Retina (tissue), 1 donor: Measurements from ENCODE around the gene ARHGAP26.
"Not testable (repeated sequence)": the region's sequence is repeated elsewhere in the genome, so short reads cannot be mapped to it uniquely, and the experiment has no call there.

ENCODE experiments used
- DNase-seq: peaks from one replicate; pipeline ENCODE4 v3.0.0-alpha.2; 2016

ARHGAP26 gene

DNA sequence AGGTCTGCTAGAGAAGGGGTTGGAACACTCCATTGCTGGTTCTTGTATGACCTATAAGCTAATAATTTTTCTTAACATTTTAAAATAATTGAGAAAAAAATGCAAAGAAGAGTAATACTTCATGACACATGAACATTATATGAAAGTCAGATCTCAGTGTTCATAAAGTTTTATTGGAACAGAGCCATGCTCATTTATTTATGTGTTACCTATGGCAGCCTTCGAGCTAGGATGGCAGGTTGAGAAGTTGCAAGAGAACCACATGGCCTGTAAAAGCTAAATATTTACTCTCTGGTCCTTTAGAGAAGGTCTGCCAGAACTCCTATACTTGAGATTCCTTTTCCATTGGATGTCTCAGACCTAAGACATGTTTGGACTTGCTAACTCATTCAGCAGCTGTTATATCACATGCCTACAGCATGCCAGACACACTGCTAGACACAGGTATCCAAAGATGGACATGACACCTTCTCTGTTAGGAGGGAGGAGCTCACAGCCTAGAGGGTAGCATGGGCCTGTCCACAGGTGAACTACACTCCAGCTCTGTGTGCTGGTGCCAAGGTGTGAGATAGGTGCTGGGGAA, 304.3 kb downstream of the ARHGAP26 start:
- DNase-seq, result no peak

DNA sequence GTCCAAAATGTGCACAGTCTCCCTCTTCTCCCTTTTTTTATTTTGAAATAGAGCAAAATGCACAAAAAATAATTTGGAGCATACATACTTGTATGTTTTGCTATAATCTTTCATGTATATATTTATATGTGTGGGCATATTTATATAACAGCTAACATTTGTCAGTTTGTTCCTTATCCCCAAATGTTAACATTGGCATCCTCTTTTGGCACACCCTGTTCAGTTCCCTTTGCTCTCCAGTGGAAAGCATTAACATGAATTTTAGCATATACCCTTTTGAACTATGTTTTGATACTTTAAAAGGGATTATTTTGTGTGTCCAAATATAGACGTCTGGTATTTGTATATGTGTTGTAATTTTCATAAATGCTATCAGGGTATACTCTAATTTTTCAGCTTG, 306.2 kb downstream of the ARHGAP26 start:
- DNase-seq, result no peak

GRCh38 chr5:143077453-143078103, 307.4 kb downstream of the ARHGAP26 start:
- no peak for DNase-seq

DNA sequence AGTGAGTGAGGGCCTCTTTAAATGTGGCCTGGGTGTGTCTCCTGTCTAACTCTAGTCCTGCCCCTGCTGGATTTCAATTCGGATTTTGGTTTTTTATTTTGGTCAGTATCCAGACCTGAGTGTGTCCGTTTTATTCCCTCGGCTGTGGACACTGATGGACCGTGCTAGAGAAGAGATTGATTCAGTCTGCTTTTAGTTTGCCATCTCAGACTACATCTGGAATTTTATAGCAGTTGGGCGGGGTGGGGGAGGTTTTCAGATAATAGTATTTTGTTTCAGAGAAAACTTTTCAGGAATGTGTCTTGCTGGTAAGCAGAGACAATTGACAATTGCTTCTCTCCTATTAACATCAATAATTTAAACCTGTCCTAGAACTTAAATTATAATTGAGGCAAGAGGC, 308.1 kb downstream of the ARHGAP26 start:
- no peak for DNase-seq

DNA sequence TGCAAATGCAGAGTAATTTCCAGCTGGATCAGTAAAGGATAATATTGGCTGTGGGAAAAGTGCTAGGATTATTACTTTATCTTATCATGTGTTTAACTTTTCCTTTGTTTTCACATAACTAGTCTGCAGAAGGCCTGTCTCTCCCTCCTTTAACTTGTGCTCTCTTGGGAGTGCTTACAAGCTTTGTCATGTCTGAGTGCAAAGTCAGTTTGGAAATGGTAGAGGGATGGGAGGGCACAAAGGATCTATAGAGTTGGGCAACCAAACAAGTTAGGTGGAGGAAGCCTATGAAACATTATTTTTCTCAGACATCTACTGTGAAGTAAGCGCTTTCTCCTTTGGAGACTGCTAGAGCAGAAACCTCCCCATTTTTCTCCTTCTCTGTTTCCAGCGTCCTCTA, 308.8 kb downstream of the ARHGAP26 start:
- no peak for DNase-seq

DNA sequence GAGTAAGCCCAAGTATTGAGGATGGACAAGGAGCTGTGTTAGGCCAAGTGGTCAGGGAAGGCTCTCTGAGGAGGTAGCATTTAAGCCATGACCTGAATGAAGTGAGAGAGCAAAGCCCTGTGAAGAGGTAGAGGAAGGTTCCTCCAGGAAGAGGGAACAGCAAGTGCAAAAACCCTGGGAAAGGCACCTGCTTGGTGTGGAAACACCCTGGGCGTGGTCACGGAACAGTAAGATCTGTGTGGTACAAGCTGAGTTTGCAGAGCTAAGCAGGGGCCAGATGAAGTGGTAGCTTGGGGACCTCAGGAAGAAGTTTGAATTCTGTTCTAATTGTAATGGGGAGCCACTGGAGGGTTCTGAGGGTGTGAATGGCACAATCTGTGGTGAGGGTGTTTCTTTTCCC, 310.2 kb downstream of the ARHGAP26 start:
- DNase-seq, result no peak

DNA sequence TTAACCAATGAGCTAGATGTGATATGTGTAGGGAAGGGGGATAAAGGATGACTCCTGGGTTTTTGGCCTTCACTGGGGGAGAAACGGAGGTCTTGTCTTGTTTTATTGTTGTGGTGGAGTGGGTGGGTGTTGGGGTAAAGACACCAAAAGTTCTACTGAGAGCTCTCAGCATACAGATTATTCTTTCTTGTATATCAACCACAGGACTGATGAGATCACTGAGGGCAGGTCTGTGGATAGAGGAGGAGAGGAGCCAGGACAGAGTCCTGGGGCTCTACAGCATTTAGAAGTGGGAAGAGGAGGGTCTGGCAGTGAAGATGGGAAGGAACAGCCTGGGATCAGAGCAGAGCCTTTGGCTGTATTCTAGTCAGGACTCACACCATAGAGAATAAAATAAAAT, 310.8 kb downstream of the ARHGAP26 start:
- DNase-seq, result no peak

GRCh38 chr5:143083006-143083405, 312.8 kb downstream of the ARHGAP26 start:
- DNase-seq, result no peak

GRCh38 chr5:143084407-143084806, 314.2 kb downstream of the ARHGAP26 start:
- no peak for DNase-seq

GRCh38 chr5:143085319-143085917, 315.2 kb downstream of the ARHGAP26 start:
- DNase-seq, result no peak

- no peak for DNase-seq
Measured at GRCh38 chr5:143086546-143086907, 316.4 kb downstream of the ARHGAP26 start.

- no peak for DNase-seq
Measured at GRCh38 chr5:143086908-143087637, 316.9 kb downstream of the ARHGAP26 start.

DNA sequence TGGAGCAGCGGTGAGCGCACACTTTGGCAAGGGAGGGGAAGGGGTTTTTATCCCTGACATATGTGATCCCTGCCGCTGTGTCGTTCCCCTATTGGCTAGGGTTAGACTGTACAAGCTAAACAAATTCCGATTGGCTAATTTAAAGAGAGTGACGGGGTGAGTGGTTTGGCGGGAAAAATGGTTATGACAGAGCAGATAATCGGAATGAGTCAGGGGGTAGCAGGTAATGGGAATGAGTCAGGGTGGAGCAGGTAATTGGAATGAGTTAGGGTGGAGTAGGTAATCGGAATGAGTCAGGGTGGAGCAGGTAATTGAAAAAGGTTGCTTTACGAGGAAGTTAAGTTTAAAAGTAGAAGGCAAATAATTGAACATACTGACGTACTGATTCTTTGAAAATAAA, 318.5 kb downstream of the ARHGAP26 start:
- not testable (repeated sequence) for DNase-seq

- DNase-seq, result not testable (repeated sequence)
Measured at GRCh38 chr5:143090044-143090443, 319.9 kb downstream of the ARHGAP26 start.

DNA sequence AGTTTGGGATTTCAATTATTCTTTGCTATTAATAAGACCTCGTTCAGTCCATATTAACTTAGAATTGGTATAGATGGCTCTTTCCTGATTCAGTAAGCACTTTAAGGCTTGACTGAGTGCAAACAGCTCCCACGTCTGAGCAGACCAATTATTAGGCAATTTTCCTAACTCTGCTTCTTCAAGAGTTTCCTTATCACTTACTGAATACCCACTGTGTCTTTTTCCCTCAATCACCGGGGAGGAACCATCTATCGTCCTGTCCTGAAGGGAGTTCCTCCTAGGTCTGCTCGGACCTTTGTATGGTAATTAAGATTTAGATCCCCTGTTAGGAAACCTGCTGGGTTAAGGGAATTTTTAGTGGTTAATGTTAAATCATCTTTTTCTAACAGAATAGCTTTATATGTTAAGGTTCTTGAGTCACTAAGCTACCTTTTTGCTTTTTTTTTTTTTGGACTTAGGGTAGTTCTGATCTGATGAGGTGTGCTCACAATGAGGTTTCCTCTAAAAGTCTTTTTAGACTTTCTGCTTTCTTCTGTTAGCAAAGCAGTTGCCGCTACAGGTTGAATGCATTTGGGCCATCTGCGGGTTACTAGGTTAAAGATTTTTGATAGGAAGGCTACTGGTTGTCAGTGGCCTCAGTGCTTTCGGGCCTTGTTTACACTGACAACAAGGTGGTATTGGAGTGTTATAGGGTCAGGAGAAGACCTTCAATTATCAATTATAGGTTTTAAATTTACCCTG, 322.7 kb downstream of the ARHGAP26 start:
- not testable (repeated sequence) for DNase-seq

GRCh38 chr5:143093452-143094086, 323.4 kb downstream of the ARHGAP26 start:
- no peak for DNase-seq

DNA sequence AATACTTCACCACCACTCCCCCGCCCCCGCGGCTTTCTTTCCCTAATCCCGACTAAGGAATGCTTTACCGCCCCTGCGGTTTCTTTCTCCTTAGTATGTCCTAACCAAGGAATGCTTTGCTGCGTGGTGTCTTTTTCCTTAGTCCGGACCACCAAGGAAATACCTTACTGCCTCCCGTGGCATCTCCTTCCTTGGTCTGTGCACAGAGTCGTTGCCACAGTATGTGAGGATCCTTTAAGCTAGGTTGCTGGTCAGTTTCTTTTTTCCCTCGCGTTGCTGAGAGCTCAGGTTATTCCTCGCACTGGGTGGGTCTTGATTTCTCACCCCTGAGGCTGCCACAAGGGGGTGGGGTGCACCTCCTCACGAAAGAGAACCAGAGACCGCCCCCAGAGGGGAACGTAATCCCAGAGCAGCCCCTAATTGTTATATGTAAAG, 323.9 kb downstream of the ARHGAP26 start:
- DNase-seq, result no peak

DNA sequence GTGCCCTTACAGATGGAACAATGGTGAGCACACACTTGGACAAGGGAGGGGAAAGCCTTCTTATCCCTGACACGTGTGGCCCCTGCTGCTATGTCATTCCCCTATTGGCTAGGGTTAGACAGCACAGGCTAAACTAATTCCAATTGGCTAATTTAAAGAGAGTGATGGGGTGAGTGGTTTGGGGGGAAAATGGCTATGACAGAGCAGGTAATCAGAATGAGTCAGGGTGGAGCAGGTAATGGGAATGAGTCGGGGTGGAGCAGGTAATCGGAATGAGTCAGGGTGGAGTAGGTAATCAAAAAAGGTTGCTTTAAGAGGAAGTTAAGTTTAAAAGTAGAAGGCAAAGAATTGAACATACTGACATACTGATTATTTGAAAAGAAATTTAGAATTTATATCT, 324.4 kb downstream of the ARHGAP26 start:
- not testable (repeated sequence) for DNase-seq

DNA sequence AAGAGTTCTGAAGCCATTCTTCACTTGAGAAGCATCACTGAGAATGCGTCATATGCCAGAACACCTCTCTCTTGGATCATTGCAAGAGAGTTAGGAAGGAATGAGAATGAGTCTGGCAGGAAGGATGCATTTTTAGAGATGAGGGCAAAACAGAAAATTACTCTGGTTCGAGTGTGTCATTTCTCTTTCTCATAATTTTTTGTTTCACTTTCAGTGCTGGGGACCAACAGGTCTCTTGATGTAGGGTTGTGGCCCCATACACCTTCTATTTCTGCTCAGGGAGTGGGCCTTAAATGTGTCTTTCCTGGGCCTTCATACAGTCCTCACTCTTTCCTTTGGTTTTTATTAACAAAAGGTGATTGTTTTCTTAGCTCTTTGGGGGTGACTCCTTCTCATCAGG, 330.9 kb downstream of the ARHGAP26 start:
- no peak for DNase-seq

- DNase-seq, result no peak
Measured at GRCh38 chr5:143101725-143102386, 331.7 kb downstream of the ARHGAP26 start.

DNA sequence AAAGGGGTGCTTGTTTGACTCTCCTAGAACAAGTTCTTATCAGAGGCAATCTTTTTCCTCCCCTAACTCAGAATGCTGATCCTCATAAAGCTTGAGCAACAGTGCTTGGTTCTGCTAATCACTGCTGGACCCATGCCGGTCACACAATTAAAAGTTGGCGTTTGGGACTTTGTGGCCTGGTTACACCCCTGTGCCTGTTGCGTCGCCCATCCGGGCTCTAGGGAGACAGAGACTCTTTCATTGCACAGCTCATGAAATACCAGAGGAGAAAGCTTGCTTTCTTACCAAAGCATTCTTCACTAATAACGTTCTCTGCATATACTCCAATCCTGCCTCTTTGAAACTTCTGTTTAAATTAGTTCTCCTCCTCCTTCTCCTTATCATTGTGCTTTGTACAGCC, 332.2 kb downstream of the ARHGAP26 start:
- DNase-seq, result no peak
